ENCODE measurements around the gene CNNM4. TPM values are rescaled to one million over a fixed set of nuclear protein-coding genes. Genes with fewer than 3 reads are reported as not detected.

Gene CNNM4
- total RNA-seq, 1 donor from 2014 or later: 2.7 TPM

Other genes with a start within 250 kb of the CNNM4 start
- gene ARID5A, start 224.2 kb upstream of the CNNM4 start, total RNA-seq: 267 TPM
- 56.1 TPM for gene KANSL3, start 122.6 kb upstream of the CNNM4 start, total RNA-seq
- gene FER1L5, start 118.1 kb upstream of the CNNM4 start, total RNA-seq: not detected
- gene LMAN2L, start 20.8 kb upstream of the CNNM4 start, total RNA-seq: 9.5 TPM
- 24.5 TPM for gene CNNM3, start 55.4 kb downstream of the CNNM4 start, total RNA-seq
- gene ANKRD23, start 83.1 kb downstream of the CNNM4 start, total RNA-seq: 4.0 TPM
- 2.3 TPM for gene ANKRD39, start 97.1 kb downstream of the CNNM4 start, total RNA-seq
- 56.9 TPM for gene SEMA4C, start 109.2 kb downstream of the CNNM4 start, total RNA-seq
- gene FAM178B, start 225.7 kb downstream of the CNNM4 start, total RNA-seq: not detected

Data from ascending aorta (tissue), 1 donor.